GM21390 (cell line): ENCODE results near the gene DNAJA4.
"Not testable (repeated sequence)": the region's sequence is repeated elsewhere in the genome, so short reads cannot be mapped to it uniquely, and the experiment has no call there.

Source experiments
- ATAC-seq: cut with Tn5 transposase; IDR thresholded peaks from one replicate; pipeline ENCODE4 v1.9.1; 2021; ENCODE audit not compliant: unreplicated experiment

DNAJA4 gene

DNA sequence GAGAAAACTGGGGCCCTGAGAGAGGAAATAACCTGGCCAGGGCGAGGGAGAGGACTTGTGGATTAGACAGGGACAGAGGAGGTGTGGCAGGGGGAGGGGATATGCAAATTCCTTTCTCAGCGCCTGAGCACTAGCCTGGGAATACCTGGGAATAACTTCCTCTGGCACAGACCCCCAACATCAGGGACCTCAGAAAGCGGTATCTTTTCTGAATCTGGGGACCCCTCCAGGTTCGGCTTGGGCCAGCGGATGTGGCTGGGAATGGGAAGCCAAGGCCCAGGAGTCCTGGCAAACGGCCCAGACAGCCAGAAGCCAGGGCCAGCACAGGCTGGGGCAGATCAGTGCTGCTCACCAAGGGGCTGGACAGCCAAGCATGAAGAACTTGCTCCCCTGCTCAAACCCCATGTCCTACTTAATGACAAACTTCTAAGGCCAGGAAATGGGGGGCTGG, 20.8 kb upstream of the DNAJA4 start:
- ATAC-seq: no peak

DNA sequence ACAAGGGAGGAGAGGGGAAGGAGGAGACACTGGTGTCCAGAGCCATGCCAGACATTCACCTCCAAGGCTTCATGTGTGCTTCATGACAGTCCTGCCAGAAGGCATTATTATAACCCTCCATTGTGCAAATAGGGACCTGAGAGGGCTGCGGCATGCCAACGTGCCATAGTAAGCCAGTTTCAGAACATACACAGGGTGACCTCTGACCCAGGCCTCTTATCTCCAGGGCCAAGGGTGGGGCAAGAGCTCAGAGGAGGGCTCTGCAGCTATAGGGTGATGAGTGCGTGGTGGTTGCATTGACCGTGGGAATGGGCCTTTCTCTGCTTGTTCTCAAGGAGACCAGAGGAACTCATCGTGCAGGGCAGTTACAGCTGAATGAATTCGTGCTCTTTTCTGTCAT, 20.3 kb upstream of the DNAJA4 start:
- no peak for ATAC-seq

DNA sequence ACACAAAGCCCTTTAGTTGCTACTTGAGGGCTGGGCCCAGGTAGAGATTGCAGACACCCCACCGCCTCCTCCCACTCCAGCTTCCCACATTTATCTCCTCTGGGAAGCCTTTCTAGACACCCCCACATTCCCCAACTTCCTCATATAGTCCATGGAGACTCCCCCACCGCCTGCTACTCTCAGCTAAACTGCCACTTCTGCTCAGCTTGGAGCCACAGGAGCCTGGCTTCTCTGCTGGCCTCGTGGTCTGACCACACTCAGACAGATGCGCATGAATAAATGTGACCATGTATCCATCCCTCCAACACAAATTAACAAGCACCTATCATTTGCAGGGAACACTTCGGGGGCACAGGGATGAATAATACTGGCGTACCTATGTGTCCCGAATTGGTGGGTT, 19.5 kb upstream of the DNAJA4 start:
- no peak for ATAC-seq

GRCh38 chr15:78245392-78245791, 19.0 kb upstream of the DNAJA4 start:
- ATAC-seq: not testable (repeated sequence)

DNA sequence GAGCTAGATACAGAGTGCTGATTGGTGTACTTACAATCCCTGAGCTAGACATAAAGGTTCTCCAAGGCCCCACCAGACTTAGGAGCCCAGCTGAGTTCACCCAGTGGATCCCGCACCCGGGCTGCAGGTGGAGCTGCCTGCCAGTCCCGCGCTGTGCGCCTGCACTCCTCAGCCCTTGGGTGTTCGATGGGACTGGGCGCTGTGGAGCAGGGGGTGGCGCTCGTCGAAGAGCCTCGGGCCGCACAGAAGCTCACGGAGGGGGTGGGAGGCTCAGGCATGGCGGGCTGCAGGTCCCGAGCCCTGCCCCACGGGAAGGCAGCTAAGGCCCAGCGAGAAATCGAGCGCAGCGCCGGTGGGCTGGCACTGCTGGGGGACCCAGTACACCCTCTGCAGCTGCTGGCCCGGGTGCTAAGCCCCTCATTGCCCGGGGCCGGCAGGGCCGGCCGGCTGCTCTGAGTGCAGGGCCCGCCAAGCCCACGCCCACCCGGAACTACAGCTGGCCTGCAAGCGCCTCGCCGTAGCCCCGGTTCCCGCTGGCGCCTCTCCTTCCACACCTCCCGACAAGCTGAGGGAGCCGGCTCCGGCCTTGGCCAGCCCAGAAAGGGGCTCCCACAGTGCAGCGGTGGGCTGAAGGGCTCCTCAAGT, 18.3 kb upstream of the DNAJA4 start:
- ATAC-seq: not testable (repeated sequence)

GRCh38 chr15:78247911-78248310, 16.5 kb upstream of the DNAJA4 start:
- no peak for ATAC-seq

GRCh38 chr15:78249131-78249530, 15.2 kb upstream of the DNAJA4 start:
- no peak for ATAC-seq

DNA sequence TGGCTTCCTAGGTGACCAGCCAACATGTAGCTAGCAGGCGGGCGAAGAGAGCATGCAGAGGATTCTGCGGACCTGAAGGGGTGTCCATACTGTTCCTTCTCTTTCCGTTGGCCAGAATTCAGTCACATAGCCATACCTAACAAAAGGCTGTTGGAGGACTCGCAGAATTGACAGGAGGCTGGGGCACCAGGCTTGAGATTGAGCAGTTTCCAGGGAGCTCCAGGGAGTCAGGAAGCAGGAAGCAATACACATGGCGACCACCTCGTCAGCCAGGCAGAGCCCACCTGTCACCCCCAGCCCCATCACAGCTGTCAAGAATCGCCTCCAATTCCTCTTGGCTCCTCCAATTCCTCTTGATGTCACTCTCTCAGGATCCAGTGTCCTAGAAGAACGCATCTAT, 13.2 kb upstream of the DNAJA4 start:
- ATAC-seq: no peak

- ATAC-seq: no peak
Measured at GRCh38 chr15:78255421-78256043, 8.8 kb upstream of the DNAJA4 start.

- no peak for ATAC-seq
Measured at GRCh38 chr15:78256044-78256437, 8.3 kb upstream of the DNAJA4 start.

GRCh38 chr15:78257681-78258080, 6.7 kb upstream of the DNAJA4 start:
- ATAC-seq: no peak

DNA sequence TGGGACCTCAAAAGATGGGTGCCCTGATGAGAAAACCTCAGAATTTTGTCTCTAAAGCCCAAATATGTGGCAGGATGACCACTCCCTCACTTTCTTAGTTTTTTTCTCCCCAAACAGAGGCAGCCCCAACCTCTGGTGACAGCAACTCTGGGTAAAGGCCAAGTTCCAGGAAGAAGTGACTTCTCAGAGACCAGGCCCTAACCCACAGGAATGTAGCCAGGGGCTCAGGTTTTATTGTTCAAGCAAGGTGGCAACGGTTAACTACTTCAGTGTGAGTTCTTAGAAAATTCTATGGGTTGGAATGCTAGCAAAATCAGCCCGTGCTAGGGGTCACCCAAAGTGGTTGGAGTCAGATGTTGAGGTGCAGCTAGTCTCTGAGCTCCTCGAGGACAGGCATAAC, 5.1 kb upstream of the DNAJA4 start:
- no peak for ATAC-seq

DNA sequence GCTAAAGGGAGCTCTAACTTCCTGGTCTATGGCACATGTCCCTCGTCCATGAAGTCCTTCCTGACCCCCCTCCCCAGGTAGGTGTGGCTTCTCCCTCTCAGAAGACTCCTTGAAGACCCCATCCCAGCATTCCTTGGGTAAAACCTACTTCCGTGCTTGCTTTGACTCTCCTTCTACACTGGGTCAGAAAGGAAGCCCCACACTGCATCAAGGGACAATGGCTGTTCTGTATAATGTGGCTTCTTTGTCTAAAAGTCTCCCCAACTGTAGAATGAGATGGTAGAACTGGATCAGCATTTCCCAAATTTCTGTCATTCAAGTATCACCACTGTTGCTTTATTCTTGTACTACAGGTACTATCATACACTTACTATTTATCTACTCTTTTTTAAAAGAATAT, 3.9 kb upstream of the DNAJA4 start:
- no peak for ATAC-seq

GRCh38 chr15:78261062-78261461, 3.3 kb upstream of the DNAJA4 start:
- no peak for ATAC-seq

GRCh38 chr15:78263351-78263781, 996 bp upstream of the DNAJA4 start:
- no peak for ATAC-seq

DNA sequence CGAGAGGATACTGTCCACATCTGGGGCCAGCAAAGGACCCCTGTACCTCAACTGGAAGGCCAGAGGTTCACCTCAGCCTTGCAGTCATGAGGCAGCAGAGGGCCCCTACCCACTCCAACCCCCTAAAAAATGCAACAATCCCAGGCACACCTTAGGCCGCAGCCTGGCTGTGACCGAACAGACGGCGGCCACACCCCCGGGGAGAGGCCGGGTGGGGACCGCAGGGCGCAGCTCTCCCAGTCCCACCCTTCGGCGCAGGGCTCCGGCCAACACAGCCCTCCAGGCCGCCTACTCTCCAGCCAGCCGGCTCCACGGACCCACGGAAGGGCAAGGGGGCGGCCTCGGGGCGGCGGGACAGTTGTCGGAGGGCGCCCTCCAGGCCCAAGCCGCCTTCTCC, 457 bp upstream of the DNAJA4 start:
- ATAC-seq: no peak

DNA sequence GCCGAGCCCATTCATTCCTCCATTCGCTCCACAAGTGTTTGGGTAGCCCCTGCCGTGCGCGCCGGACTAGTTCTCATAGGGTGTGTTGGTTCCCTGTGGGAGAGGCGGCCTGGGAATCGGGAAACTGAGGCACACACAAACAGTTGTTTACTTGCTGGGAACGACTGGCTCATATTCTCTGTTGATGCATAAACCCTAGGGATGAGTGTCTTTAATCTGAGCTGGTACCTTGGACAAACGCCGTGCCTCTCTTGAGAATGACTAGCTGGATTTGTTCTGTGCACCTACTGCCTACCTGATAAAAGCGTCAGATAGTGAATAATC, 737 bp downstream of the DNAJA4 start:
- no peak for ATAC-seq

DNA sequence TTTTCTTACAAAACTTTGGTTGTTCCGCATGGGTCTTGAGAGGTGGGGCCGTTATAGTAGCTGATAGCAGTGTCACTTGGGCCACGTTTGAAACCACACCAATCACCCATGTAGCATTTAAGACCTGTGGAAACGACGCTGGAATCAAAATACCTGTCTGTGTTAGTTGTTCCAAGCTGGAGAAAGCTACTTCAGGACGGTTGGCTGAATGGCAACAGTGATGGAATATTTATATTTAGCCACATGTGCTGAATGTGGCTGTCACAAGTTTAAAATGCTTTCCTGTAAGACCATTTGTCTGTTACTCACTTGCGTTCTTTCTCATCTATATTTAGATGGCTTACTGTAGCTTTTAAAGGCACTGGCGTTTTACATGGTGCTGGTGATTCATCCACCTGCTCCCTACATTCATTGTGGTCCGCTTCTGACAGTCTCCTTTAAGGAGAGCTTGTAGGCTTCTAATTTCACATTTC, 1.4 kb downstream of the DNAJA4 start:
- no peak for ATAC-seq

DNA sequence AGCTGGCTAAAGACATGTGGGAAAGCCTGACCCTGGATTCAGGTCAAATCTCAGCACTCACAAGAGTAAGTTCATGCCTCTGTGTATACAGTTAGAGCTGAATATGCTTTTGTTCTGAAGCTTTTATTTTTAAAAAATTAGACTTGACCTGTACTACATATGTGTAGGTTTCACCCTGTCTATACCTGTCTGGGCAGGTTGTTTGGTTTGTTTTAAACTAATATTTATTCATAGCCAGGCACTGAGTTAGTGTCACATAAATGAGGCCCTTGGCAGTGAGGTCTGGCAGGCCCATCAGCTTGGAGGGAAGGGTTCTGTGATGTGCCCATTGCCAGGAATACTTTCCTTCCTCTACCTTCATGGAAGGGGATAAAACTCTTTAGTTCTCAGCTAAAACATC, 1.9 kb downstream of the DNAJA4 start:
- ATAC-seq: no peak

DNA sequence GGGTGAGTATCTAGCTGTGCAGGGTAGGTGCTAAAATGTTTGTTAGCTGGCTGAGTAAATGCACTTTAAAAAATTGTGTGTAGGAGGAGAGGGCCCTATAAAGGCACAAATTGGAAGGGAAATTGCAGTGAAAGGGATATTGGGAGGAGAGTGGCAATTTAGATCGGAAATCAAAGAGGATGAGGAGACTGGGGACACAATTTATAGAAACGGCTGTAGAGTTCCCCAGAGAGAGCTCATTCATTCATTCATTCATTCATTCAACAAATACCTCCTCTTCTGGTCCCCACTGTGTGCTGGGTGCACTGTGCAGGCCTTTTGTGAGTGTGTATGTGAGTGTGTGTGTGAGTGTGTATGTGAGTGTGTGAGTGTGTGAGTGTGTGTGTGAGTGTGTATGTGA, 2.4 kb downstream of the DNAJA4 start:
- ATAC-seq: no peak

- no peak for ATAC-seq
Measured at GRCh38 chr15:78272316-78272715, 8.0 kb downstream of the DNAJA4 start.

GRCh38 chr15:78272776-78273175, 8.4 kb downstream of the DNAJA4 start:
- ATAC-seq: no peak

DNA sequence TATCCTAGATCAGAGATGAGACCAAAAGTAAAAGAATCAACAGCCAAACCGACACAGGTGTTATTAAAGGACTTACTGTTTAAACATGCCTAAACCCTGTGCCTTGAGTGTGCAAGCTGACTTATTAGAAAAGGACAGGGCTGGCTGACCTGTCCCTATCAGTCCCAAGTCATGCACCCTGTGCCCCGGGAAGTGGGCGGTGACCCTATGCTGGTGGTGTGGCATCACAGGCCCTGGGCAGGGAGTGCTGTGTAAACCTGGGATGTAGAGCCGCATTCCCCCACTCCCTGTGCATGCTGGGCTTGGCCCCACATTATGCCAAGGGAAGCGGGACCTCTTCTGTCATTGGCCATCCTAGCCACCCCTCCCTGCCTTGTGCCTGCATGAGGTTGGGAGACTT, 10.6 kb downstream of the DNAJA4 start:
- no peak for ATAC-seq
